ENCODE data around the gene TMEM108. TPM values are rescaled to one million over a fixed set of nuclear protein-coding genes. Genes with fewer than 3 reads are reported as not detected.

TMEM108 gene
- total RNA-seq, 1 experiment from 2014 or later = not detected

GRCh38 chr3:133380481-133381225 lies 342.5 kb downstream of the TMEM108 start:
- no peak for TF ChIP-seq CTCF (IDR thresholded peaks at IDR 0.05; ENCODE audit: insufficient read depth in 1 of 2, low read depth in 1 of 2, low read length in 1 of 2, severe bottlenecking in 1 of 2, unreplicated experiment in 1 of 2)
- Mint-ChIP-seq H3K27ac (ENCODE audit: unreplicated experiment) (no peak overlapping the region), H3K36me3 (ENCODE audit: insufficient read depth, unreplicated experiment) (no peaks in the 10 kb centered on the region), H3K27me3 (ENCODE audit: insufficient read depth, unreplicated experiment) (no peaks in the 10 kb centered on the region), H3K4me1 (ENCODE audit: low read depth, unreplicated experiment) (no peaks in the 10 kb centered on the region), H3K9me3 (ENCODE audit: unreplicated experiment) (no peaks in the 10 kb centered on the region), H3K4me3 (ENCODE audit: unreplicated experiment) (no peak overlapping the region)
- H3K9me3 ChIP-seq = no peaks in the 10 kb centered on the region
- no peak overlapping the region for H3K4me3 ChIP-seq (ENCODE audit: low read depth, low read length)
- intact Hi-C loops (cut with micrococcal nuclease; ENCODE audit: unreplicated experiment) = loop anchor here (5.0 to 10.0 kb wide), 2 partner anchors 108 to 846 kb away; no protein-coding TSS in a partner anchor
- H3K4me1 ChIP-seq = no peaks in the 10 kb centered on the region
- no TSS peak for BruUV-seq (replicated peaks)
- no peak for DNase-seq
- POLR2A ChIA-PET = no interaction called here
- H3K36me3 ChIP-seq (ENCODE audit: control insufficient read depth, insufficient read depth, low read length) = no peaks in the 10 kb centered on the region
- CTCF ChIA-PET = interaction anchor here (0.7 to 2.6 kb wide), 3 partner anchors 23 to 650 kb away, joined by 3 to 21 read pairs (median 3); no protein-coding TSS in a partner anchor
- H3K27me3 ChIP-seq (replicated peaks; ENCODE audit: control insufficient read depth, insufficient read depth, low read length) = no peaks in the 10 kb centered on the region

- Mint-ChIP-seq H3K36me3 (ENCODE audit: insufficient read depth, unreplicated experiment) (no peaks in the 10 kb centered on the region), H3K4me3 (ENCODE audit: unreplicated experiment) (no peak overlapping the region), H3K4me1 (ENCODE audit: low read depth, unreplicated experiment) (no peaks in the 10 kb centered on the region), H3K9me3 (ENCODE audit: unreplicated experiment) (no peaks in the 10 kb centered on the region), H3K27ac (ENCODE audit: unreplicated experiment) (no peak overlapping the region), H3K27me3 (ENCODE audit: insufficient read depth, unreplicated experiment) (no peaks in the 10 kb centered on the region)
- no peak for TF ChIP-seq CTCF (IDR thresholded peaks at IDR 0.05; ENCODE audit: insufficient read depth in 1 of 2, low read depth in 1 of 2, low read length in 1 of 2, severe bottlenecking in 1 of 2, unreplicated experiment in 1 of 2)
- BruUV-seq (replicated peaks) = no TSS peak
- Histone ChIP-seq H3K27me3 (replicated peaks; ENCODE audit: control insufficient read depth, insufficient read depth, low read length) (no peaks in the 10 kb centered on the region), H3K36me3 (ENCODE audit: control insufficient read depth, insufficient read depth, low read length) (no peaks in the 10 kb centered on the region), H3K4me1 (no peaks in the 10 kb centered on the region), H3K4me3 (ENCODE audit: low read depth, low read length) (no peak overlapping the region), H3K9me3 (no peaks in the 10 kb centered on the region)
- no peak for DNase-seq
- CTCF ChIA-PET = interaction anchor here (0.9 to 2.6 kb wide), 3 partner anchors 95 to 650 kb away, joined by 3 to 21 read pairs (median 6); no protein-coding TSS in a partner anchor
- intact Hi-C loops (cut with micrococcal nuclease; ENCODE audit: unreplicated experiment) = loop anchor here (5.0 to 10.0 kb wide), 2 partner anchors 109 to 847 kb away; no protein-coding TSS in a partner anchor
- POLR2A ChIA-PET = no interaction called here
Observed at GRCh38 chr3:133381346-133382109, 343.3 kb downstream of the TMEM108 start.

- no peaks in the 10 kb centered on the region for H3K27me3 Mint-ChIP-seq (ENCODE audit: insufficient read depth, unreplicated experiment)
- Histone ChIP-seq H3K4me3 (ENCODE audit: low read depth, low read length) (no peak overlapping the region), H3K4me1 (no peaks in the 10 kb centered on the region), H3K27me3 (replicated peaks; ENCODE audit: control insufficient read depth, insufficient read depth, low read length) (no peaks in the 10 kb centered on the region), H3K9me3 (no peaks in the 10 kb centered on the region), H3K36me3 (ENCODE audit: control insufficient read depth, insufficient read depth, low read length) (no peaks in the 10 kb centered on the region)
- BruUV-seq (replicated peaks) = no TSS peak
- TF ChIP-seq CTCF (IDR thresholded peaks at IDR 0.05; ENCODE audit: insufficient read depth in 1 of 2, low read depth in 1 of 2, low read length in 1 of 2, severe bottlenecking in 1 of 2, unreplicated experiment in 1 of 2) = no peak
- DNase-seq = no peak
- POLR2A ChIA-PET = no interaction called here
- H3K36me3 Mint-ChIP-seq (ENCODE audit: insufficient read depth, unreplicated experiment) = no peaks in the 10 kb centered on the region
- H3K4me1 Mint-ChIP-seq (ENCODE audit: low read depth, unreplicated experiment) = no peaks in the 10 kb centered on the region
- H3K9me3 Mint-ChIP-seq (ENCODE audit: unreplicated experiment) = no peaks in the 10 kb centered on the region
- CTCF ChIA-PET = interaction anchor here (0.6 to 2.6 kb wide), 3 partner anchors 16 to 376 kb away, joined by 3 to 21 read pairs (median 4); no protein-coding TSS in a partner anchor
- no peak overlapping the region for H3K4me3 Mint-ChIP-seq (ENCODE audit: unreplicated experiment)
- intact Hi-C loops (cut with micrococcal nuclease; ENCODE audit: unreplicated experiment) = loop anchor here (5.0 to 10.0 kb wide), 2 partner anchors 111 to 848 kb away; no protein-coding TSS in a partner anchor
- no peak overlapping the region for H3K27ac Mint-ChIP-seq (ENCODE audit: unreplicated experiment)
Observed at GRCh38 chr3:133383175-133383574, 345.0 kb downstream of the TMEM108 start.

Data from Caco-2 (cell line).